AML-193 (cell line): ENCODE results near the gene ECM2.

Experiments used
- DNase-seq, 2 experiments: peaks; one replicate each; lab custom pipeline; 2025; lab: John Stamatoyannopoulos, UW

The ECM2 gene

DNA sequence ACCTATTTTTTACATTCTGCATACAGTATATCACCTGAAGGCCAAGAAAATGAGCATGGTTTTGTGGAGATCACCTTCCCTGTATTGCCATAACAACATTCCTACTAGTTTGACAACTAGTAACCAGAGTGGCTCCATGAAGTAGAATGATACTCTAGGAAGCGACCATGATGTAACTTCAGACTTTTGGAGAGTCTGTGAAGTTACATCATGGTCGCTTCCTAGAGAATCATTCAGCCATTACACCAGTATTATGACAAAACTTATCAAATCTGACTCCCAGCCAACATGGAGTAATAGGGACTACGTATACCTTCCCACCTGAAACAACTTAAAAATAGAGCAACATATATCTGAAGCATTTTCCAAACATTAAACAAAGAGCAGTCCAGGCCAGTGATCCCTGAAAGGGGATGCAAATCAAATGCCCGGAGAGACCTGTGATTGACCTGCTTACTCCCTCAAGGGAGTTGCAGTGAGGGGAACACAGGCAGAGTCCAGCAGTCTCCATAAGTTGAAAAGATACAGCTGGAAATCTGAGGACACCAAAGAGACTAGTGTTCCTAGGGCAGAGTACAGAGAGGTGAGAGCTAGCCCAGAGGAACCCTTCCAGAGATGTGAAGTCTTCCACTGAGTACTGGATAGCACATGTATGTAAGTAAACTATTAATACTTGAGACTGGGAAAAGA lies 7.8 kb downstream of the ECM2 start:
- no peak for DNase-seq

DNA sequence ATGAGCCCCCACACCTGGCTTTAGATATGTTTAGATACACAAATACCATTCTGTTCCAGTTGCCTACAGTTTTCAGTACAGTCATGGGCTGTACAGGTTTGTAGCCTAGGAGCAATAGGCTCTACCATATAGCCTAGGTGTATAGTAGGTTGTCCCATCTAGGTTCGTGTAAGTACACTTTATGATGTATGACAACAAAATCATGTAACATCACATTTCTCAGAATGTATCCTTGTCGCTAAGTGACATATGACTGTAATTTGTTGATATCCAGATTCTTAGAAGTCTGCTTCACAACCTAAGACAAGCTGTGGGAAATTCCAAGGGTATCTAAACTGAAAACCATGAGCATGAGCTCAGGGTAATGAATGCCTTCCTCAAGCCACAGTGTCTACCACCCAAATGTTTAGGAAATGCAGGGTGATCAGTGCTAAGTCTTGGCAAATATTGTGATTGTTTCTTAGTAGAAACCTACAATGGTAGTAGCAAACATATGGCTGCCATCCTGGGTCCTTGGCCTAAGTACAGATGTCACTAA lies 8.4 kb downstream of the ECM2 start:
- DNase-seq = no peak

DNA sequence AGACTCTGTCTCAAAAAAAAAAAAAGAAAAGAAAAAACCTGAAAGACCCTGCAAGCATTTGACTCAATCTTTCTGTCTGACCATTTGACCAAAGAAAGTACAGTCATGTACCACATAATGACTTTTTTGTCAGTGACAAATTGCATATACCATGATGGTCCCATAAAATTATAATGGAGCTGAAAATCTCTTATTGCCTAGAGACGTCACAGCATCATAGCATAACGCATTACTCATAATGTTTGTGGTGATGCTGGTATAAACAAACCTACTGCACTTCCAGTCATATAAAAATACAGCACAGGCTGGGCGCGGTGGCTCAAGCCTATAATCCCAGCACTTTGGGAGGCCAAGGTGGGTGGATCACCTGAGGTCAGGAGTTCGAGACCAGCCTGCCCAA lies 10.5 kb downstream of the ECM2 start:
- DNase-seq = no peak

- no peak for DNase-seq
Observed at GRCh38 chr9:92524881-92525280, 10.9 kb downstream of the ECM2 start.

DNA sequence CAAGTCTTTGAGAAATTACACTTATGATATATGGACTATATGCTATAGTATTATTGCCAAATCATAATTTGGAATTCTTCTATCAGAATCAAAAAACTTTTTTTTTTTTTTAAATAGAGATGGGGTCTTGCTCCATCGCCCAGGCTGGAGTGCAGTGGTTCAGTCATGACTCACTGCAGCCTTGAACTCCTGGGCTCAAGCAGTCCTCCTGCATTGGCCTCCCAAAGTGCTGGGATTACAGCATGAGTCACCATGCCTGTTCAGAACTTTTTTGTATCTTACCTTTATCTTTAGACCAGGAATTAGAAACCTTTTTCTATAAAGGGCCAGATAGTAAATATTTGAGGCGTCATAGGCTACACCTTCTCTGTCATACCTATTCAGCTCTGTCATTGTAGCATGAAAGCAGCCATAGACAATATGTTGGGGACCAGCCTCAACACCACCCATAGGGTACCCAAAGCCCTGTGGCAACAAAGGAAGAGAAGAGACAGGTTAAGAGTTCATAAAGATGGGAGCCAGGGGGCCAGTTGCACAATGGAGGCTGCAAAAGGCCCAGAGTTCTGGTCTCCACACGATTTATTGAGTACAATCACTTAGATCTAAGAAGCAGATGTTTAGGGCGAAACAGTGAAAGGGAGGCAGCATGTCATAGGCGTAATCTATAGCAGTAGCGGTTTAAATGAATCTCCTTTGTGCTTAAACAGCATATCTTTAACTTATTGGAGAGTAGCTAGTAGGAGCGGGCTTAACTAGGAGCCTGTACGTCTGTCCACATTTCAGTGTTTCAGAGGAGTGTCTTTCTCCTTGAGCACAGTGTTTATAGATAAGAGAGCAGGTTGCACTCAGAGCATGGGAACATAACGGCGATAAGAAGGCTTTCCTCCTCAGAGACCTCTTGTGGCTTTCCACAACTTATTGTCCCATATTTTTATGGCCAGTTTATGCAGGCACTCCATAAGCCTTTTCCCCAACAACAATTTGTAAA lies 12.5 kb downstream of the ECM2 start:
- DNase-seq = no peak

- no peak for DNase-seq
Observed at GRCh38 chr9:92520837-92521236, 15.0 kb downstream of the ECM2 start.

GRCh38 chr9:92518199-92518598 lies 17.6 kb downstream of the ECM2 start:
- no peak for DNase-seq

DNA sequence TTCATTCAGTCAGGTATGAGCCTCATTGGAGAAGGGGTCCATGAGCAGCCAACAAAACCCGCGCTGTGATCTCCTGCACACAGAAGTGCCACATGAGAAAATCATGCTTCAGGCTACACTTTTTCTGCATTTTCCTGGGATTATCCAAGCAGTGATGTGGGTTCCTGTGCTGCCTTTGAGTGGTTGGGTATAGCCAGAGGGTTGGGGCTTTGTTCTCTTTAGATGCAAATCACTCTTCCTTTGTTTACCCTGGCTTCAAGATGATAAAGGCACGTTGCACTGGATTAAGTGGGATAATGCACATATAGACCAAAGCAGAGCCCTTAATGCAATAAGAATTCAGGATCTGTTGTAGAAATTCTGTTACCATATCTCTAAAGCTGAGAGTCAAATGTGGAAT lies 18.7 kb downstream of the ECM2 start:
- no peak for DNase-seq

GRCh38 chr9:92516521-92516920 lies 19.3 kb downstream of the ECM2 start:
- no peak for DNase-seq

GRCh38 chr9:92514635-92515034 lies 21.2 kb downstream of the ECM2 start:
- DNase-seq = no peak

- DNase-seq = no peak
Observed at GRCh38 chr9:92513349-92513748, 22.4 kb downstream of the ECM2 start.

GRCh38 chr9:92512622-92513021 lies 23.2 kb downstream of the ECM2 start:
- no peak for DNase-seq

GRCh38 chr9:92510747-92511146 lies 25.0 kb downstream of the ECM2 start:
- no peak for DNase-seq

DNA sequence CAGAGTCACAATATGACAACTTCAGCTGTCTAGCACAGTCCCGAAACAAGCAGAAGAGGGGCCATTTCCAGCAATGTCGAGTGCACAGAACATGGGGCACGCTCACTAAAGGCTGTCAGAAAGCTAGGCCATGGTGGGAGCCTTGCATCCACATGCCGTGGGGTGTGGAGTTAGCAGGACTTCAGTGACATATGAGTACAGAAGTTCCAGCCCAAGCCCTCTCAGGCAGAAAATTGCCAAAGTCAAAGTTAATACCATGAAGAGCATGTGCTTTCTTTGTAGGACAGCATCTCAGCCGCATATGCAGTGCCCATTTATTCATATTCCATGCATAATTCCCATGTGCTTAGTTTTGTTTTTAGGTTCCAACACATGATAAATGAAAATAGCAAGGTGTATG lies 26.7 kb downstream of the ECM2 start:
- no peak for DNase-seq

GRCh38 chr9:92508018-92508820 lies 27.6 kb downstream of the ECM2 start:
- no peak for DNase-seq

DNA sequence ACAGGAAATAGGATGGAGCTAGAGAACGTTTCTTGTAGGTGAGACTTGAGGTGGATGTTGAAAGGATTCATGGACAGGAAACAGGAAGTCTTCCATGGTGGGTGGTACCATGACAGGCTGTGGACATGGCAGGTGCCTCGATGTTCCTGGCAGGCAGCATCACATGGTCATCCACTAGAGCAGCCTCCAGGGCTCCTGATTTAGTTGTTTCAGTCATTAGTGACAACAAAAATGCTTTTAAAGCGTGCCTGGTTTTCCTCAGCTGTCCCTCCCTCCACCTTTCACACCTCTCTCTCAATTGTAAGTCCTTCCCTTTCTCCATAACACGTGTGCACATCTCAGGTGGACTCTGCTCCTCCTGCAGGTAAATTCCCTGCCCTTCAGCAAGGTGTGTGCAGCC lies 28.3 kb downstream of the ECM2 start:
- no peak for DNase-seq

GRCh38 chr9:92507005-92507404 lies 28.8 kb downstream of the ECM2 start:
- DNase-seq = no peak

DNA sequence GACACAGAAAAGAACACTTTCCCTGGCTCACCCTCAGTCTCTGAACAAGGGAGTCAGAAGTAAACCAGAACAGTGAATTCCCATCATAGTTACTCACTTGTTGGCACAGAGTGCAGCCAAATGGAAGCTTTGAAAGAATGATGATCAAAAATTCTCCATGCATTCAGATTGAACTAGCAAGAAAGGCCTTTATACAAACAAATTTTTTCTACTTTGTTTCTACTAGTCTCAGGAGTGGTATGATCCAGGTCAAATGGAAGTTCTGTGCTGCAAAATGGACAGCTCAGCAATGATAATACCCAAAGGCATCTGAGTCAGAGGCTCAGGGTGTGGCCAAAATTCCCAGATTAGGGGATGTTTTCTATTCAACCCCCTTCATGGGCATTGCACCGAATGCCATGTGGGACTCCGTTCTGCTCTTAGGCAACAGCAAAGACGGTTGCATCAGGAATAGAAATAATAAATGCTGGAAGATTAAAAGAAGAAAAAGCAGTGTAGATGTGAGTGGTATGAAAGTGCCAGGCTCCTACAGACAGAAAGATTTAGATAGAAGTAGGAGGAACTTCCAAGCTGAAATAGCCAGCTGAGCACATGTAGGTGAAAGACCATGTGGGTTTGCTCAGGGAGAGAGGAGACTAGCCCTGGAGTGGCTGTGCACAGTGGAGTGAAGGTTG lies 29.5 kb downstream of the ECM2 start:
- DNase-seq = no peak

GRCh38 chr9:92504881-92505280 lies 30.9 kb downstream of the ECM2 start:
- no peak for DNase-seq

DNA sequence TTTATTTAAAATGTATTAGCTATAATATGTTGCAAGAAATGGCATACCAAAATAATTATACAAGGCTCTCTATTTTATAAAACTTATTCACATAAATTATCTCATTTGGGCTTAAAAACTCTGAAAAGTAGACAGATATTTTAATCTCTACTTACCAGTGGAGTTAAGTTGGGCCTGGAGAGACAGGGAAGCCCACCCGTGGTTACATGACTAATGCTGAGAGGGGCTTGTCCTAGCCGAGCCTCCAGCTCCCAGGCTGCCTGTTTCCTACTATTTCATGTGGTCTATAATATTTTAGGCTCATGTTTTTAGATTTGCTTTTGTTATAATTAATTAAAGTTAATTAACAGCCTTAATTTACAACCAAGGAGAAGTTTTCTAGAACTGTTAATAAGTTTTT lies 32.6 kb downstream of the ECM2 start:
- no peak for DNase-seq

DNA sequence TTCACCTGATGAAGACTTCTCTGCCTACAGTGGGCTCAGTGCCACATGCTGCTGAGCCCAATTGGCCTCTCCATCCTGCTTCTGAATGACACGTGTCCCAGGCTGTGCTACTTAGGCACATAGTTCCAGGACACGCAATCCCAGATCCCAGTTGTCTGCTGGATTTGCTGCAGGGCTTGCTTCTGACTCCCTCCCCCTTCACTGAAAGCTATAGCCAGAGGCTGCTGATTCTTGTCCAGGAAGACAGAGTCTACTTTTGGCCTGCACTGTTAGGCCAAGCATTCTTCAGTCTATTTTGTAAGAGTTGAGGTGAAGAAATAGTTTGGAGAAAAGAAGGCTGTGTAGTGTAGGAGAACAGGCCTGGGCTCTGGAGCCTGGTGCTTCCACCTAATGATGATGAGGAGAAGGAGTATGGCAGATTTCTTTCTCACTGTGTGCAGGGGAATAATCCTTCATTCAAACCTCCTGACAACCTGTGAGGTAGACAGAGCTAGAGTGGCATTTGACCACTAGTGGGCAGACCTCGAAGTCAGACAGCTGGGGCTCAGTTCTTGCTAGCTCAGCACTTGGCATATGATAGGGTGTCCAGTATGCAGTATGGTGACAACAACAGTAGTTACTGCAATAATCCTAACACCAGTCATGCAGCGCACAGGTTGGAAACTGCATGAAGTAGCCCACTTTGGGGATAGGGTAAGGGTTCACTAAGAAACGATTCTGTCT lies 34.0 kb downstream of the ECM2 start:
- DNase-seq = peak; percentile 37 to 52
